Ovary (tissue), 9 donors: ENCODE data around the gene PVALB. TPM values are rescaled to one million over a fixed set of nuclear protein-coding genes. Genes with fewer than 3 reads are reported as not detected.

Experiments used
- DNase-seq, 5 donors: peaks; one replicate each; pipeline ENCODE4 v3.0.0-alpha.2; 2019 to 2020
- H3K27ac ChIP-seq, 2 donors: fragments of 200-600 bp; one replicate each; pipeline versions ENCODE4 v1.5.1 to v1.8.0; 2019 to 2022
- H3K27me3 ChIP-seq: fragments of 200-600 bp; one replicate; pipeline ENCODE4 v1.8.0; 2022
- H3K36me3 ChIP-seq: fragments of 200-600 bp; sonication (generic); one replicate; pipeline ENCODE4 v1.5.1; 2019
- H3K4me1 ChIP-seq: one replicate; pipeline ENCODE4 v1.8.1; 2013; ENCODE audit warnings: mild to moderate bottlenecking, moderate library complexity; ENCODE audit not compliant: insufficient read depth
- H3K4me3 ChIP-seq: fragments of 200-600 bp; sonication (generic); one replicate; pipeline ENCODE4 v1.5.1; 2017
- H3K9me3 ChIP-seq, 2 donors: fragments of 200-600 bp in 1 of 2; sonication (generic) in 1 of 2; one replicate each; pipeline versions ENCODE4 v1.5.1 to v1.8.1; 2013 to 2019; ENCODE audit warnings: mild to moderate bottlenecking in 1 of 2, moderate library complexity in 1 of 2
- EP300 ChIP-seq: sonication (generic); formaldehyde crosslinking; IDR thresholded peaks from one replicate; pipeline ENCODE4 v1.6.1; 2017; ENCODE audit warnings: antibody characterized with exemption
- POLR2A ChIP-seq: fragments of 450-650 bp; IDR thresholded peaks from one replicate; pipeline ENCODE4 v1.6.1; 2017; ENCODE audit warnings: antibody characterized with exemption, mild to moderate bottlenecking, moderate library complexity
- WGBS, 3 donors: extraction: QIAGEN DNeasy Blood & Tissue Kit in 1 of 3; methylation state at CpG; one replicate each; pipeline versions ENCODE4 v1.1.5 to v1.1.7; 2013 to 2017; 5-methylcytosine and 5-hydroxymethylcytosine counted together
- intact Hi-C, 4 donors: fragments of 100-400 bp; cut with DNase I; formaldehyde crosslinking; loops; one replicate each; pipeline versions ENCODE4 v1.11.0 to v1.15.1; 2022 to 2023
- polyA plus RNA-seq, 2 donors: library from polyadenylated mRNA; stranded (reverse); fragments of 200-250 nt in 1 of 2; fragments of 350-450 nt in 1 of 2; fragmentation: Illumina TruSeq in 1 of 2; extraction: RNeasy Lipid Tissue Mini Kit (QIAGEN cat#74804) in 1 of 2; gene quantifications; one replicate each; pipeline ENCODE4 v1.2.3, GENCODE V29; 2013 to 2014
- total RNA-seq, 7 donors: library from RNA; depleted of rRNA in 2 of 7; stranded (reverse); fragments of >200 nt in 2 of 7; fragmentation: NEBNext Ultra II Directional in 3 of 7; extraction: Animal tissue kit (Norgen Biotek cat#: 25700) in 3 of 7; gene quantifications; one replicate each; pipeline versions ENCODE4 v1.1.0 to v1.2.4, GENCODE V29; 2016 to 2023
- TF ChIP-seq, protein P1 (sequence below), 3 donors: fragments of 450-650 bp in 2 of 3; fragments of 200-600 bp in 1 of 3; IDR thresholded peaks; one replicate each; pipeline versions ENCODE4 v1.5.1 to v1.8.0; 2016 to 2022; ENCODE audit warnings: antibody characterized with exemption in 3 of 3, mild to moderate bottlenecking in 1 of 3
- donor health status: DM: no; HTN: no; CAD: no; lungs with moderate emphysema.
- donor health status: DM: no; HTN: no; CAD: no.
- donor health status: Bipolar disorder and iron deficiency.
- donor health status: DM: yes; HTN: yes; CAD: no.
- donor health status: DM: no; HTN: no; CAD: no.
- donor health status: DM: yes; HTN: yes; CAD: no.

The PVALB gene
- total and polyA plus RNA-seq, 9 donors: 0.41 to 0.47 TPM; not detected in 7

DNA sequence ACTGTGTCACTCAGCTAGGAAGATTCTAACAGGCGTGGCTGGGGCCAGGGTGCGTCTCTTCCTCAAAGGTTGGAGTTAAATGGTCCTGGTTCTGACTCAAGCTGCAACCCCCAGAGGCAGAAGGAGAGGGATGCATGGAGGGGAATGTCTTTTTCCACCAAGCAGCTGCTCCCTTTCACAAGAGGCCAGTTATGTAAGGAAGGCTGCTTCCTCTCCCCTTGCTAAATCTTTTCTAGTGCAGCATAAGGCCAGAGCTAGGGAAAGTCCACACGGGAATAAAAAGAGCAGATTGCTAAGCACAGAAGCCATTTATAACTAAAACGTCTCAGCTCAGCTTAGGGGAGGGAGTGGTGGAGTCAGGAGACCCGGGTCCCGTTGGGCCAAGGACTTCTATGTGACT is 10.0 kb downstream of the PVALB start:
- 29 to 36% (median 33%) methylated on average over 6 of the region's 6 CpGs for WGBS, 3 donors
- DNase-seq: no peak
- Histone ChIP-seq H3K27ac (no peak overlapping the region), H3K27me3 (no peaks in the 10 kb centered on the region), H3K4me3 (no peak overlapping the region), H3K9me3 (no peaks in the 10 kb centered on the region), H3K4me1 (no peaks in the 10 kb centered on the region), H3K36me3 (no peaks in the 10 kb centered on the region)
- intact Hi-C loops: no loop called here
- no peak for TF ChIP-seq POLR2A
- no peak for TF ChIP-seq EP300
- TF ChIP-seq, protein P1, sequence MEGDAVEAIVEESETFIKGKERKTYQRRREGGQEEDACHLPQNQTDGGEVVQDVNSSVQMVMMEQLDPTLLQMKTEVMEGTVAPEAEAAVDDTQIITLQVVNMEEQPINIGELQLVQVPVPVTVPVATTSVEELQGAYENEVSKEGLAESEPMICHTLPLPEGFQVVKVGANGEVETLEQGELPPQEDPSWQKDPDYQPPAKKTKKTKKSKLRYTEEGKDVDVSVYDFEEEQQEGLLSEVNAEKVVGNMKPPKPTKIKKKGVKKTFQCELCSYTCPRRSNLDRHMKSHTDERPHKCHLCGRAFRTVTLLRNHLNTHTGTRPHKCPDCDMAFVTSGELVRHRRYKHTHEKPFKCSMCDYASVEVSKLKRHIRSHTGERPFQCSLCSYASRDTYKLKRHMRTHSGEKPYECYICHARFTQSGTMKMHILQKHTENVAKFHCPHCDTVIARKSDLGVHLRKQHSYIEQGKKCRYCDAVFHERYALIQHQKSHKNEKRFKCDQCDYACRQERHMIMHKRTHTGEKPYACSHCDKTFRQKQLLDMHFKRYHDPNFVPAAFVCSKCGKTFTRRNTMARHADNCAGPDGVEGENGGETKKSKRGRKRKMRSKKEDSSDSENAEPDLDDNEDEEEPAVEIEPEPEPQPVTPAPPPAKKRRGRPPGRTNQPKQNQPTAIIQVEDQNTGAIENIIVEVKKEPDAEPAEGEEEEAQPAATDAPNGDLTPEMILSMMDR (IDR thresholded peaks at IDR 0.05): no peak

DNA sequence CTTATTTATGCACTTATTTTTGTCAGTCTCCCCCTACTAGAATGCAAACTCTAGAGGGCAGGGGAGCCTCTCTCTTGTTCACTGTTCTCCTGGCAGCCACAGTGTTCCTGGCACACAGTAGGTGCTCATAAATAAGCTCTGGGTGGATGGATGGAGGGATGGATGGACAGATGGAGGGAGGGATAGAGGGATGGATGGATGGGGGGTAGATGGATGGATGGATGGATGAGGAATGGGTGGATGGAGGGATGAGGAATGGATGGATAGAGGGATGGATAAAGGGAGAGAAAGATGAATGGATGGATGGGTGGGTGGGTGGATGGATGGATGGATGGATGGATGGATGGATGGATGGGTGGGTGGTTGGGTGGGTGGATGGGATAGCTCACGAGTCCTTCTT is 13.5 kb downstream of the PVALB start:
- no peaks in the 10 kb centered on the region for H3K9me3 ChIP-seq
- no peak overlapping the region for H3K27ac ChIP-seq
- no peak overlapping the region for H3K4me3 ChIP-seq
- no peaks in the 10 kb centered on the region for H3K36me3 ChIP-seq
- H3K27me3 ChIP-seq: no peaks in the 10 kb centered on the region
- DNase-seq: no peak
- WGBS, 3 donors: 54 to 73% (median 63%) methylated on average over 1 of the region's 1 CpG
- intact Hi-C loops: no loop called here
- no peaks in the 10 kb centered on the region for H3K4me1 ChIP-seq
- TF ChIP-seq, protein P1 (IDR thresholded peaks at IDR 0.05): no peak
- TF ChIP-seq POLR2A: no peak
- no peak for TF ChIP-seq EP300

DNA sequence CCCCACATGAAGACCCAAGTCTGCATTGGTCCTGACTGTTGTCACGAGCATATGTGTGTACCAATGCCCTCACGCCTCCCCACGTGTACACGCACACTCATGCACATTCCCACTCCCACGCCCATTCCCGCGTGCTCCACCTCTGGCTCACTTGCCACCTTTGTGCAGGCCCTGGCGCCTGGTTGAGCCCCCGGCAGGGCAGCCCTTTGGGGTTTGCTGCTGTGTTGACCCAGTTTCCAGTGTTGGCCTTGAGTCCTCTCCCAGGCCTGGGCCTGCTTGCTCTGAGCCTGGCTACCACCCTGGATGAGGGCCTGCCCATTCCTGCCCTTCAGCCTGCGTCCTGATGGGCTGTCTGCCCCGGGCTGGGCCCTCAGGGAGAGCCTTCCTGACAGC is 18.2 kb downstream of the PVALB start:
- H3K4me3 ChIP-seq: no peak overlapping the region
- no peaks in the 10 kb centered on the region for H3K9me3 ChIP-seq
- intact Hi-C loops: no loop called here
- no peak for DNase-seq
- no peaks in the 10 kb centered on the region for H3K4me1 ChIP-seq
- H3K27me3 ChIP-seq: no peaks in the 10 kb centered on the region
- H3K36me3 ChIP-seq: no peaks in the 10 kb centered on the region
- TF ChIP-seq POLR2A: no peak
- TF ChIP-seq EP300: no peak
- TF ChIP-seq, protein P1 (IDR thresholded peaks at IDR 0.05): no peak
- WGBS, 3 donors: 78 to 89% (median 83%) methylated on average over 11 of the region's 11 CpGs
- no peak overlapping the region for H3K27ac ChIP-seq

DNA sequence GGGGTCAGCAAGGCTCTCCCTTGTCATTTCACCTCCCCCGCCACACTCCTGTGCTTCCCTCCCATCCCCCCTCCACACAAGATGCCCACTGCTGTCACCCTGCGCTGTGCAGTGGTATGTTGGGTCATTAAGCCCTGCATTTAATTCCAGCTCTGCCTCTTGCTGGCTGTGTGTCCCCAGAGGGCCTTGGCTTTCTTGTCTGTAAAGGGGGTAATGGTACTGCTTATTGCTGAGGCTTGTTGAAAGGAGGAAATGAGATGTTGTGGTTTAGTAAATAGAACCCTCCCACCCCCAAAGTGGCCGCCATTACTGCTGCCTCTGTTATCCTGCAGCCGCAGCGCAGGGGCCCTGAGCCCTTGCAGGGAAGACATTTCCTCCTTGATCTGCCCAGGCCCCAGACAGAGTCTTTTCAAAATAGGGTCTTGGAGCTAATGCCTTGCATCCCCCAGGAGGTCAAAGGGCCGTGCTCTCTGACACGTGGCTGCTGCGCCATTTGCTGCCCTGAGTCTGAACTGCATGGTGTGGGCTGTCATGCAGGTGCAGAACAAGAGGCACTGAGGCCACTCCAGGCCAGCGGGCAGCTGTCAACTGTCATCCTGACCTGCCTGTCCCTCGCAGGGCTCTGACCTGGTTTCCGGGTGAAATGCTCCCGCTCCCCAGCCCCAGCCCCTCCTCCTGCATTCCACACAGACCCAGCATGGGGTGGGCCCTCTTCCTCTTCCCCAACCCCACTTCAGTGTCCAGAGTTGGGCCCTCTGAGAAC is 18.7 kb downstream of the PVALB start:
- TF ChIP-seq EP300 (no peak), POLR2A (no peak)
- TF ChIP-seq, protein P1 (IDR thresholded peaks at IDR 0.05): no peak
- intact Hi-C loops: no loop called here
- H3K36me3 ChIP-seq: no peaks in the 10 kb centered on the region
- DNase-seq: no peak
- H3K27ac ChIP-seq: no peak overlapping the region
- H3K4me1 ChIP-seq: no peaks in the 10 kb centered on the region
- no peaks in the 10 kb centered on the region for H3K9me3 ChIP-seq
- no peak overlapping the region for H3K4me3 ChIP-seq
- H3K27me3 ChIP-seq: no peaks in the 10 kb centered on the region
- WGBS, 3 donors: 61 to 71% (median 65%) methylated on average over 12 of the region's 12 CpGs
